ENCODE data around the gene NINJ1. TPM values are rescaled to one million over a fixed set of nuclear protein-coding genes. Genes with fewer than 3 reads are reported as not detected.

NINJ1 gene, protein sequence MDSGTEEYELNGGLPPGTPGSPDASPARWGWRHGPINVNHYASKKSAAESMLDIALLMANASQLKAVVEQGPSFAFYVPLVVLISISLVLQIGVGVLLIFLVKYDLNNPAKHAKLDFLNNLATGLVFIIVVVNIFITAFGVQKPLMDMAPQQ
- total RNA-seq: 100 to 1,000 TPM; 169 to 219 TPM
- total RNA-seq: 20.7 to 62.6 reads per million in 2 donors

DNA sequence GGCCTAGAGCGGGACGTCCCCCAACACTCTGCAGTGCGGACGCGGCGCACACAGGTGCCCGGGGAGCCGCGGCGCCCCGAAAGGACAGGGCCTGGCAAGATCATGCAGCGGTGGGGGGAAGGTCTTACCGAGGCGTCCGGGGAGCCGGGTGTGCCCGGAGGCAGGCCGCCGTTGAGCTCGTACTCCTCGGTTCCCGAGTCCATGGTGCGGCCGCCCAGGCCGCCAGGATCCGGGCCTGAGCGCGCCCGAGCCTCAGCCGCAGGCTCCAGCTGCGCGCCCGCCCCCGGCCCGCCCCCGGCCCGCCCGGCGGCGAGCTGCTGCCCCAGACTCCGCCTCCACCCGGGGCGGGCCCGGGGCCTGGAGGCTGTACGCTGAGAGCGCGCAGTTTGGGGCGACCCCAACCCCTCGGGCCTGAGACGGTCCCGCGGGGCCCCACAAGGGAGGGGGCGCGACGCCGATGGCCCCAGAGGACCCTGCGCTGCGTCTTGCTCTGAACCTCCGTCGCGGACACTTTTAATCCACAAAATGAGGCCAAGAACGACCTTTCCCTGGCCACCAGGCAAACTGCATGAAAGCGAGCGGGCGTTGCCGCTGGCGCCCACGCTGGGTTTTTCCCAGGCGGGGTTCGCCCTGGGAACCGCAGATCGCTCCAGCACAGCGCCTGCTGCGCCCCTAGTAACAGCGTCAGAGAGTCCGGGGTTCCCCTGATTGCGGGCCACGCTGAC lies at the start of gene NINJ1:
NINJ1 (minus strand) TSS at position 237 of the 725 bp plus-strand sequence; CDS start at position 203, 34 bp downstream.
- H3K9me3 ChIP-seq (ENCODE audit: control insufficient read depth, low read length, poor library complexity, severe bottlenecking): no peaks in the 10 kb centered on the region
- H3K4me3 Mint-ChIP-seq: peak within 1 kb of the TSS; percentile 91
- H3K4me1 Mint-ChIP-seq: peaks cover 52% of the 10 kb centered on the region
- peak within 1 kb of the TSS; percentile 98 for H3K27ac Mint-ChIP-seq
- ATAC-seq (peak; percentile 88), DNase-seq (peak; percentile 85 to 90 (median 85))
- no peaks in the 10 kb centered on the region for H3K27me3 Mint-ChIP-seq
- H3K36me3 Mint-ChIP-seq (ENCODE audit: low read depth): no peaks in the 10 kb centered on the region

DNA sequence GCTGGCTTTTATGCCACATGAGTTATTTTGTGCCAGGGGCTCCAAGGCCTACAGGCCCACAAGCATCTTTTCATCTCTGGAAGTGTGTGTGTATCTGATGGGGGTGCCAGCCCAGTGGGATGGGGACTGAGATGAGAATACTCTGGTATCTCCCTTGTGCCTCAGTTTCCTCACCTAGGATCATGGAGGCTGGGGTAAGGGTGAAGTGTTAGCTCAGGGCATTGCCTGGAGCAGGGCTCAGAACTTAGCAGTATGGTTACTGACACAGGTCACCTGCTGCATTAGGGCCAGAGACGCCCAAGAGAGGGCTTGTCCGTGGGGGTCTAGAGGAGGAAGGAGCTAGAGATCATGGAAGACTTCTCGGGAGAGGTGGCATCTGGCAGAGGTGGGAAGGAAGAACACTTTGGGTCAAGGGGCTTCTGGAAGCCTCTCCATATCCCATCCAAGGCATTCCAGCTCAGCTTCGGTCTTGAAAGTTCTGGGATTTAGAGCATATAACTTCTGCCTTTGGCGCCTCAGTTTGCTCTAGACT lies 49.1 kb upstream of the NINJ1 start:
- Mint-ChIP-seq H3K4me3 (peak overlapping the region; percentile 82), H3K36me3 (ENCODE audit: low read depth) (peaks cover 6% of the 10 kb centered on the region), H3K27ac (no peak overlapping the region), H3K4me1 (peaks cover 5% of the 10 kb centered on the region), H3K27me3 (peaks cover 57% of the 10 kb centered on the region)
- H3K9me3 ChIP-seq (ENCODE audit: control insufficient read depth, low read length, poor library complexity, severe bottlenecking): peaks cover 3% of the 10 kb centered on the region
- no peak for DNase-seq
- ATAC-seq: no peak

DNA sequence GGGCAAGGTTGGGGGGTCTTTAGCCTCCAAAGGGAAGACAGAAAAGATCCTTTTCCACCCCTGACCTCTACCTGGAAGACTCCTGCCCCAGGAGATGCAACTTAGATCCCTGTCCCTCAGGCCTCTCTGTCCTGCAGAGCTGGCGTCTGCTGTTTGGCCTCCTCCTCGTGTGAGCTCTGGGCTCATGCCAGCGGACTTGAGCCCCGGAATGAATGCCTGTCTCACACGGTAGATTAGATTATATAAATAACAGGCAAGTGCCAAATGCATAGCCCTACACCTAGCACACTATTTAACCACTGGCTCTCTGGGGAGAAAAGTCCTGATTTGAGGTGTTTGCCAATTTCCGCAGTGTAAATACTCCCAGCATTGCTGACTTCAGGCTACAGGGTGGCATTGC lies 48.5 kb upstream of the NINJ1 start:
- ATAC-seq (no peak), DNase-seq (no peak)
- Mint-ChIP-seq H3K4me1 (peaks cover 5% of the 10 kb centered on the region), H3K27ac (no peak overlapping the region), H3K36me3 (ENCODE audit: low read depth) (peaks cover 6% of the 10 kb centered on the region), H3K27me3 (peaks cover 56% of the 10 kb centered on the region), H3K4me3 (peak overlapping the region; percentile 82)
- peaks cover 3% of the 10 kb centered on the region for H3K9me3 ChIP-seq (ENCODE audit: control insufficient read depth, low read length, poor library complexity, severe bottlenecking)

DNA sequence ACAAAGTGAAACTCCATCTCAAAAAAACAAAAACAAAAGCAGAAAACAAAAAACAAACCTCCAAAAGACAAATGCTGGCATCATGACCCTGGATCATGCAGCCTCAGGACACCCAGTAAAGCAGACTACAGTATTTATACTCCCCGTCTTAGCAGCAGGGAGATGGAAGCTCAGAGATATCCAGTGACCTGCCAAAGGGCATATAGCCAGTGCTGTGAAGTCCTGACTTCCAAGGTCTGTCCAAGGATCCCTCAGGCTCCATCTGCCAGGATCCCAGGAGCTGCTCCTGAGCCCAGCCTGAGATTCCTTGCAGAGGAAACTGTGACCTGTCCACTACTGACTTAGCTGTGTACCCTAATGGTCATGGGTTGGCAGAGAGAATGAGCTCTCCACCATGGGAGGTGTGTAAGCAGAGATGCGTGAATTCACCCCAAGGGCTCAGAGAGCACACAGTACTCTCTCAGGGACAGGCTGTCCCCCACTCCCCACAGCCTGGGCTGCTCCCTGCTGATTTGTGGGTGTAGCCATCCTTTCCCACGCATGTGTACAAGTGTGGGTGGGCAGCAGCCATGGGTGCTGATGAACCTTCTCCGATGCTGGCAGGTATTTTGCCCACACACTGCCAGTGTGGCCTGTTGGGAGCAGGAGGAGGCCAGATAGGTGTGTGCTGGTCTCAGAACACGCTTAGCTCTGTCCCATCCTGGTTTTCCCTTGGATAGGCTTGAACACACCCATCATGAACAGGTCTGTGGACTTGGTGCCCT lies 47.8 kb upstream of the NINJ1 start:
- DNase-seq: no peak
- H3K27me3 Mint-ChIP-seq: peaks cover 52% of the 10 kb centered on the region
- peaks cover 3% of the 10 kb centered on the region for H3K9me3 ChIP-seq (ENCODE audit: control insufficient read depth, low read length, poor library complexity, severe bottlenecking)
- H3K4me3 Mint-ChIP-seq: no peak overlapping the region
- H3K27ac Mint-ChIP-seq: no peak overlapping the region
- peaks cover 6% of the 10 kb centered on the region for H3K36me3 Mint-ChIP-seq (ENCODE audit: low read depth)
- ATAC-seq: no peak
- peaks cover 5% of the 10 kb centered on the region for H3K4me1 Mint-ChIP-seq

DNA sequence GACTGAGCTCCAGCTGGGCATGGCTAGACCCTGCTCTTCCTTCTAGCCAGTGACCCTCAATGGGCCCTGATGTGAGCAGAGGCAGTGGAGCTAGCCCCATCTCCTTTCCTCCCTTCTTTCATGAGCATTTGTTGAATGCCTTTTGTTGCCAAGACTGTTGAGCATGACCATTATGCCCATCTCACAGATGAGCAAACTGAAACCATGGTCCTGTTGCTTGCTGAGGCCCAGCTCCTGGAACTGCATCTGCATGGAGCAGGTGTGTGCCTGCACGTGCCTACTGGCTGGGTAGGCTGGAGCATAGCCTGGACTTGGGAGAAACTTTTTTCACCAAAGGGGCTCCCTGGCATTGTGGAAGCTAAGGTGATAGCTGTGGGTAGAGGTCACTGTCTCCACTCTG lies 46.9 kb upstream of the NINJ1 start:
- no peak for DNase-seq
- H3K27ac Mint-ChIP-seq: no peak overlapping the region
- no peak overlapping the region for H3K4me3 Mint-ChIP-seq
- H3K36me3 Mint-ChIP-seq (ENCODE audit: low read depth): peaks cover 6% of the 10 kb centered on the region
- H3K9me3 ChIP-seq (ENCODE audit: control insufficient read depth, low read length, poor library complexity, severe bottlenecking): peaks cover 3% of the 10 kb centered on the region
- H3K4me1 Mint-ChIP-seq: peaks cover 5% of the 10 kb centered on the region
- no peak for ATAC-seq
- H3K27me3 Mint-ChIP-seq: peaks cover 45% of the 10 kb centered on the region

DNA sequence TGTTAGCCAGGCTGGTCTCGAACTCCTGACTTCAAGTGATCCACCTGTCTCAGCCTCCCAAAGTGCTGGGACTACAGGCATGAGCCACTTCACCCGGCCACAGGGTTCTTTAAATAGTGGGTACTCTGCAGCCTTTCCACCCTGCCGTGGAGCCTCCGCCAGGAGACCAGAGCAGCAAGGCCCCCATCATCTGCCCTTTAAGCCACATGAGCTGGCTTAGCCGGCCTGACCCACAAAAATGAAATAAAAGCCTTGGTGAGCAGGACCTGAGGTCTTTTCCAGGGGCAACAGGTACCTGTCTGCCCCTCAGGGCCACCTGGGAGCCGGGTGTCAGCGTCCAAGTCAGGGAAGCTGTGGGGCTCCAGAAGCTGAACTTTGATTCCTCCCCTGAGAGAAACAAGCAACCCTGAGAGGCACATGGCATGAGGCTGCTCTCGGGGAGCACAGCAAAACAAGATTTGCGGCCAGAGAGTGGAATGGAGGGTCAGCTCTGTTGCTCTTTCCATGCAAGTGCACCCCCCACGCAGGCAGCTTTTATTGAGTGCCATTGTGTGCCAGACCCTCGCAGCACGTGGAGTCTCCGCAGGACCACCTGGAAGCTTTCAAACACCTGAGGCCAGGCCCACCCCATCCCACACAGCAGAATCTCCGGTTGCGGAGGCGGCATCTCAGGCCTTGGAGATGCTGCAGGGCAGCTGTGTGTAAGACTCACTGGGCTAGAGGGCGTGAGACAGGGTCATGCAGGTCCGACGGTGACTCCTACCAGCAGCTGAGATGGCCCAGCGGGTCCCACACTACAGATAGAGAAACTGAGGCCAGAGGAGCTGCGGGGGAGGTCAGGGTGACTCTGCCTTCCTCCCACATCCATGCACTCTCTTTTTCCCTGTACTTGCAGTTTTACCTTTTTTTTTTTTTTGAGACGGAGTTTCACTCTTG lies 45.1 kb upstream of the NINJ1 start:
- peaks cover 3% of the 10 kb centered on the region for H3K4me1 Mint-ChIP-seq
- H3K9me3 ChIP-seq (ENCODE audit: control insufficient read depth, low read length, poor library complexity, severe bottlenecking): no peaks in the 10 kb centered on the region
- H3K36me3 Mint-ChIP-seq (ENCODE audit: low read depth): peaks cover 6% of the 10 kb centered on the region
- no peak for ATAC-seq
- H3K27ac Mint-ChIP-seq: no peak overlapping the region
- DNase-seq: no peak
- no peak overlapping the region for H3K4me3 Mint-ChIP-seq
- H3K27me3 Mint-ChIP-seq: peaks cover 41% of the 10 kb centered on the region

DNA sequence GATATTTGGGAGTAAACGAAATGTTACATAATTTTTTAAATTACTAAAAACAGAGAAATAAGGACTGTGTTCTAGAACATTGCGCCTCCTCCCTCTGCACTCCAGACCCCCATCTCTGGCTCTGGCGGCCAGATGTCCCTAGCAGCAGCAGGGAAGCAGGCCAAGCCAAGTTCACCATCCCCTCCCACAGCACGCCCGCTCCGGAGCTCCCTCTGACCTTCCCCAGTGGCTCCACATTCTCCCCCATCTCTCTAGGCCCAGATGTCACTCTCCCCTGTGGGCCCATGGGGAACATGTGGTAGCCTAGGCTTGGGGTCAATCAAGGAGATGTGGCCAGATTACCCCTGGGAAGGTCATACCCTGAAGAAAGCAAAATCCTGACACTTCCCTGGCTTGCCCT lies 43.6 kb upstream of the NINJ1 start:
- ATAC-seq (no peak), DNase-seq (no peak)
- no peaks in the 10 kb centered on the region for H3K9me3 ChIP-seq (ENCODE audit: control insufficient read depth, low read length, poor library complexity, severe bottlenecking)
- no peak overlapping the region for H3K4me3 Mint-ChIP-seq
- no peaks in the 10 kb centered on the region for H3K4me1 Mint-ChIP-seq
- H3K27me3 Mint-ChIP-seq: peaks cover 42% of the 10 kb centered on the region
- peaks cover 6% of the 10 kb centered on the region for H3K36me3 Mint-ChIP-seq (ENCODE audit: low read depth)
- H3K27ac Mint-ChIP-seq: no peak overlapping the region

DNA sequence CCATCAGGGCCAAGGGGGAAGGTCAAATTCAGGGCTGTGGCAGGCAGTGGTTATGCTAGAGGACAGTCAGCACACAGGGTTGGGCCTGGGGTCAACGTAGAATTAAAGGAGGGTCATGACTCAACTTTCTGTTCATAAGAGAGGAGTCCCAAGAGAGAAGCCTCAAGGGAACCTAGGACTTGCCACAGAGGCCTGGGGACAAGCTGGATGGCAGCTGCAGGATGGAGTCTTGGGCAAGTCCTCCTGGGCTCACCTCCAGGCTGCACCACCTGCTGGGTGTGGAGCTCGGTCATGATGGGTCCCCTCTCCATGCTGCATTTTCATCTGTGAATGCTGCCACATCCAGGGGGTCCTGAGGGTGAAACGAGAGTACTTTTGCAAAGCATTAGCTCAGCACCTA lies 40.9 kb upstream of the NINJ1 start:
- no peak for DNase-seq
- Mint-ChIP-seq H3K27me3 (peaks cover 26% of the 10 kb centered on the region), H3K4me3 (no peak overlapping the region), H3K4me1 (peaks cover 2% of the 10 kb centered on the region), H3K36me3 (ENCODE audit: low read depth) (no peaks in the 10 kb centered on the region), H3K27ac (no peak overlapping the region)
- ATAC-seq: no peak
- no peaks in the 10 kb centered on the region for H3K9me3 ChIP-seq (ENCODE audit: control insufficient read depth, low read length, poor library complexity, severe bottlenecking)

DNA sequence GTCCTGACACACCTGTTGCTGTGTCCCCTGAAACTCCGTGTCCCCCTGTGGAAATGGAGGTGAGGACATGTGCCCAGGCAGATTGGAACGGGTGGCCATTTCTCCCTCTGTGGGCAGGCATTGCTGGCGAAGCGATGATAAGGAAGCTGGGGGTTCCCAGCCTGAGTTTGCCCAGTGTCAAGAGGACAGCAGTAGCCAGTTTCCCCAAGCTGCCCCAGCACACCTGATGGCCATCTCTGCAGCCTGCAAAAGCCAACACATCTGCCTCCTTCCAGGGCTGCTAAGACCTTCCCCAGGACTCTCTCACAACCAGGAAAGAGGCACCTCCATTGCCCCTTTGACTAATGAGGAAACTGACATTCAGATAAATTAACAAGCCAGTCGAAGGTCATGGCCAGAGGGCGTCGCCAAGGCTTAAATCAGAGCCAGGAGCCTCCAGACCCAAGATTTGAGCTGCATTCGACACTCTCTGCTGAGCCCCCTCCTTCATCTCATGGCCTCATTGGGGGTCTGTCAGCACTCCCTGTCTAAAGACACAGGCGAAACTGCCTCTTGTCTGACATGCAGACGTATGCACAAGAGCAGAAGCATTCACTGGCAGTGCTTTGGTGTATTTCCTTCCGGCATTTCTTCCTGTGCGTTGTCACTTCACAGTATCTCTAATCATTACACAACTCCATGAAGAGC lies 39.5 kb upstream of the NINJ1 start:
- Mint-ChIP-seq H3K27me3 (peaks cover 18% of the 10 kb centered on the region), H3K4me3 (no peak overlapping the region), H3K36me3 (ENCODE audit: low read depth) (no peaks in the 10 kb centered on the region), H3K27ac (no peak overlapping the region), H3K4me1 (peaks cover 2% of the 10 kb centered on the region)
- no peak for ATAC-seq
- no peak for DNase-seq
- no peaks in the 10 kb centered on the region for H3K9me3 ChIP-seq (ENCODE audit: control insufficient read depth, low read length, poor library complexity, severe bottlenecking)

DNA sequence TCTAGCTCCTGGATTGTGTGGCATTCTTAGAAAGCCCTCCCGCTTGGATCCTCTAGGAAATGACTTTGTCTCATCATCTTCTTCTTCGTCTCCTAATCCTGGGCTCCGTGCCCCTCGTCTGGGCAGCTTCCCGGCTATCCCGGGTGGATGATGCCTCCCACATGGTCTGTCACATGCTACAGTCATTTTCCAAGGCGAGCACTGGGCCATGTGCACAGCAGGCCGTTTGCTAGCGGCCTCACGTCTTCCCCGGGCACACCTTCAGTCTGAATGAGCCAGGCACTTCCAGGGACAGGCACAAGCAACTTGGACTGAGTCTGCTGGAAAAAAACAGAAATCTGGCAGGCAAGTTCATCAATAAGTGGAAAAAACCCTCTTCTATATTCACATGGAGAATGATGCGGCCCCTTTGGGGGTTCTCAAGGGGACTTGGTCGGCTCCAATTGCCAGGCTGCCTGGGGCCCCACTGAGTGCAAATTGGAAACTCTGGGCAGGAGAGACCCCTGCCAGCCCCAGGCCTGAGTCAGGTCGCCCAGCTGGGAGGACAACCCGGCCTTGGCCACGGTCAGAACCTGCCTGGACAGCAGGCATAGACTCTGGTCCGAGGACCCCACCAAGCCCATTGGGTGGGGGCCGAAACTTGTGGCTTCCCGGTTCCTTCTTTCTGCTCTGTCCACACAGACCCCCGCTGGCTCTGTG lies 38.8 kb upstream of the NINJ1 start:
- H3K4me1 Mint-ChIP-seq: peaks cover 2% of the 10 kb centered on the region
- peaks cover 18% of the 10 kb centered on the region for H3K27me3 Mint-ChIP-seq
- H3K27ac Mint-ChIP-seq: no peak overlapping the region
- DNase-seq (no peak), ATAC-seq (no peak)
- H3K4me3 Mint-ChIP-seq: no peak overlapping the region
- no peaks in the 10 kb centered on the region for H3K9me3 ChIP-seq (ENCODE audit: control insufficient read depth, low read length, poor library complexity, severe bottlenecking)
- H3K36me3 Mint-ChIP-seq (ENCODE audit: low read depth): no peaks in the 10 kb centered on the region

DNA sequence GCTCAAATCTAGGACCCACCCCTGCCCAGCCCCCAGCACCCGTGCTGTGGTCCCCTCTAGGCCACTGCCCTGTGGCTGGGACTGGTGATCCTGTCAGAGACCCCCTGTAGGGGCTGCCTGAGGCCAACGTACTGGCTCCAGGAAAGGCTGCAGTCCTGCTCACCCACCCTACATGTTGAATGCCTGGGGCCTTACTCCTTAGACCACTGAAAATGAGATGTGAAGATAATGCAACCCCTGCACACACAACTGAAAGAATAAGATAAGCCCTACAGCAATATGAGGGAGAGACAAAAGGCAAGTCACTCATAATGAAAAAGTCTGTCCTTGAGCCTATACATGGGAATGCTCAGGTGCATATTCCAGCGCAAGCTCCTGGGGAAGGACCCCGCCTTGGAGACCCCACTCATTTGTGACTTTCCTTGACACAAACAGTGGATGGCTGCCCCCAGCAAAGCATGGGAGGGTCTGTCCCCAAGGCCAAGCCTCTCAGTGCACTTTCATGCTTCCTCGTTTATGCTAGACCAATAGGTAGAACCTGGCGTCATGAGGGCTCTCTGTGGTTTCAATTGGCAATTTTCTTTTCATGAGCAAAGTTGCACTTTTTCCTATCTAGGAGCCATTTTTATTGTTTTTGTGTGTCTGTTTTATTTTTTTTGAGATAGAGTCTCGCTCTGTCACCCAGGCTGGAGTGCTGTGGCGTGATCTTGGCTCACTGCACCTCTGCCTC lies 37.4 kb upstream of the NINJ1 start:
- H3K27me3 Mint-ChIP-seq: peaks cover 18% of the 10 kb centered on the region
- DNase-seq (no peak), ATAC-seq (no peak)
- H3K4me3 Mint-ChIP-seq: no peak overlapping the region
- H3K9me3 ChIP-seq (ENCODE audit: control insufficient read depth, low read length, poor library complexity, severe bottlenecking): no peaks in the 10 kb centered on the region
- H3K36me3 Mint-ChIP-seq (ENCODE audit: low read depth): no peaks in the 10 kb centered on the region
- H3K27ac Mint-ChIP-seq: no peak overlapping the region
- H3K4me1 Mint-ChIP-seq: peaks cover 2% of the 10 kb centered on the region
